Measurements from ENCODE around the gene SLC26A9.
A peak's percentile ranks its signal among the peaks of the same experiment; 100 is the strongest.
"Not testable (repeated sequence)": the region's sequence is repeated elsewhere in the genome, so short reads cannot be mapped to it uniquely, and the experiment has no call there.

The SLC26A9 gene

GRCh38 chr1:205925736-205926135, 17.5 kb downstream of the SLC26A9 start:
- no peak for DNase-seq

- DNase-seq = no peak
These were observed 18.8 kb downstream of the SLC26A9 start for GRCh38 chr1:205924460-205924790.

GRCh38 chr1:205923651-205924459, 19.4 kb downstream of the SLC26A9 start:
- DNase-seq = no peak

- no peak for DNase-seq
These were observed 20.4 kb downstream of the SLC26A9 start for GRCh38 chr1:205922806-205923205.

DNA sequence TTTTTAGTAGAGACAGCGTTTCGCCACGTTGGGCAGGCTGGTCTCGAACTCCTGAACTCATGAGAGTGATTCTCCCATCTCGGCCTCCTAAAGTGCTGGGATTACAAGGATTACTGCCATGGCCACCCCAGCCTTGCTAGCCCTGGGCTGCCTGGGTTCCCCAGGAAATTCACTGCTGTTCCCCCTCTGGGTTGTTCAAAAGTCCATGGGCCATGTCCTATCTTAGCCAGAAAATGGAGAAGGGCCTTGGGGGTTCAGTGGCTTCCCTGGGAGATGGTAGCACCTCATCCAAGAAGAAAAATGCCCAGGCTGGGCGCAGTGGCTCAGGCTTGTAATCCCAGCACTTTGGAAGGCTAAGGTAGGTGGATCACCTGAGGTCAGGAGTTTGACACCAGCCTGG, 20.9 kb downstream of the SLC26A9 start:
- no peak for DNase-seq

- DNase-seq = no peak
These were observed 21.7 kb downstream of the SLC26A9 start for GRCh38 chr1:205921570-205921909.

GRCh38 chr1:205920861-205921569, 22.2 kb downstream of the SLC26A9 start:
- no peak for DNase-seq

DNA sequence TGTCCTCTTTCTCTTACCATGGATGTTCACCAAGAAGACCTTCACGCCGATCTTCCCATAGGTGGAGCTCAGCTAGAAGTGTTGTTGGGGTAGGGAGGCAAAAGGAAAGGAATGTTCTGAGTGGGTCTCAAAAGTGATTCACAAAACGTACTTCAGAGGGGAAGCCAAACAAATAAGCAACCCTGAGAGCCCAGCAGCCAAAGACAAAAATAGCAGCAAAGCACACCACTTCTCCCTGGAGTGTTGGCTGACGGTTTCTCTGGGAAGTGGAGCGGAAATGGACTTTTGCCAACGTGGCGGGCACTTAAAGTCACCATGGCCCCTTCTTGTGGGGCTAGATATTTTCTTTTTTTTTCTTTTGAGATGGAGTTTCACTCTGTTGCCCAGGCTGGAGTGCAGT, 23.1 kb downstream of the SLC26A9 start:
- DNase-seq = no peak

GRCh38 chr1:205918955-205919746, 24.1 kb downstream of the SLC26A9 start:
- DNase-seq = peak; percentile 30

DNA sequence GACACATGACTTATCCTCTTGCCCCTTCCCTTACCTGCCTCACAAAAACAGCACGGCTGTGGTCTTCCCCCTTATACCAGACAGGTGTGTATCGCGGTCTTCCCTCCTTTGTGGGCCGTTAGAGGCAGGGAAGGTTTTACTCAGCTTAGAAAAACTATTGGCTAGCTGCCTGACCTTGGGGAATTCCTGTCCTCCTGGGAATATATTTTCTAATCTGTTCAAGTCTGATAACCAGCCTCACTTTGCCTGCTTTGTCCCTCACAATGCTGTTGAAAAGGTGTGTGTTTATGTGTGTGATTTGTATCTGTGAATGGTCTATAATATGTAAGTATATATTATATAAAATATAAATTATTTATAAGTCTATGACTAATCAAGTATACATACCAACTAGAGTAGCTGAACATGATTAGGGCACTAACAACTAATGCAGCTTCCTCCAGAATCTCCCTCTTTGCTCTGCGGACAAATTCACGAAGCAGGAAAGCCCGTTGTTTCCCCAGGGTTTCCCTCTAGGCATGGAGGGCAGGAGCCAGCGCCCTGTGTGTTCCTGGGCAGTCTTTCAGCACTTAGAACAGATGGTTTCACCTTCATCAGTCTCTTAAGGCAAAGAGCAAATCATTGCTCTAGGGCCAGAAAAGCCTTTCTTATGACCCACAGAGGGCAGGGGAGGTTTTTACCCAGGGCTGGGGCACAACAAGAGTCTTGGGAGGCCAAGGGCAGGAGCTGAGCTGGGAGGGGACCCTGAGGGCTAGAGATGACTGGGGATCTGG, 25.6 kb downstream of the SLC26A9 start:
- DNase-seq = no peak

DNA sequence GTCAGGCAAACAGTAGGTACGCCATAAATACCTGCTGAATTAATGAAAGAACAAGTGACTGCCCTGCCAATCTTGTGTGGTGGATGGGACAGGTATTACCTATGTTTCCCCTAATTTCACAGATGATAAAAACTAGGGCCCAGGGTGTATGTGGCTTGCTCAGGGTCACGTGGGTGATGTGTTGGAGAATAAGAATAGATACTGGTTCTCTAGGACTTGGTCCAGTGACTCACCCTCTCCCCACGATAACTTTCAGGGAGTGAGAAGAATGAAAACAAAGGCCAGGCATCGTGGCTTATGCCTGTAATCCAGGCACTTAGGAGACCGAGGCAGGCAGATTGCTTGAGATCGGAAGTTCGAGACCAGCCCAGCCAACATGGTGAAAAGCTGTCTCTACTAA, 26.7 kb downstream of the SLC26A9 start:
- no peak for DNase-seq

DNA sequence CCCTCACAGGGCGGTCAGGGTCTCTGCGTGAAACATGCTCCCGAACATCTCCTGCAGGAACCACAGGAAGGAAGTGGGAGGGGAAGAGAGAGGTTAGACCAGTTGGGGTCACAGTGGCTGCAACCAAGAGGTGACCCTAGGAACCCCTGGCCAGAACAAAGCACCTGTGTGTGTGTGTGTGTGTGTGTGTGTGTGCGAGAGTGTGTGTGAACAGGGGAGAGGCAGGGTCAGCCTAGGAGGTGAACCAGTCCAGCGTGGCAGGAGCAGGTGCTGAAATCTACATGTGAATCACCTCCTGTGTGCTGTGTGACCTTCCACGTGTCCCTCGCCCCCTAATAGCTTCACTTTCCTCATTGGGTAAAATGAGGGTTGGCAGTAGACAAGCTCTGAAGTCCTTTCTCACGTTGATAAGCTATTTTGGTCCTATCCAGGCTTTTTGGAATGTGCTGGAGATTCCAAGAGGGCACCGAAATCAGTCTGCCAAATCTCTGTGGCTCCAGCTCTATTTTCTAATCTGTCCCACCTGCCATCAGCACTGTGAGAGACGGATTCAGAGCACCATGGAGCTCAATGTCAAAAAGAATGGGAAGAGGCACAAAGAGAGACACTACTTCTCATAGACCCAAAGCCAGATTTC, 27.8 kb downstream of the SLC26A9 start:
- no peak for DNase-seq

- DNase-seq = no peak
These were observed 28.5 kb downstream of the SLC26A9 start for GRCh38 chr1:205914730-205915129.

DNA sequence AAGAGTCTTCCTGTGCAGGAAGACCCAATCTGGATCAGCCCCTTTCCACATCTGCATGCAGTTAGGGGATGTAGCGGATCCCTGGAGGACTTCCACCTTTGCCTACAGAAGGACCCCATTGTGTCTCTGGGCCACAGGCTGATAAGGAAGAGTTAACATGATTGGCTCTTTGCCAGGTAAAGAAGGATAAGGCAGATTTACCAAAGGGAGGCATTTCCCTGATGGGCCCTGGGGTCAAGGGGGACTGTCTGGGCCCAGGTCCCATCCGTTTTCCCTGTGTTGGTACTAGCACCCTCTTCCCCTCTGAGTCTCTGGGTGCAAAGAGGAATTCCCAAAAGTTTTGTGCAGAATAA, 29.1 kb downstream of the SLC26A9 start:
- DNase-seq = no peak

DNA sequence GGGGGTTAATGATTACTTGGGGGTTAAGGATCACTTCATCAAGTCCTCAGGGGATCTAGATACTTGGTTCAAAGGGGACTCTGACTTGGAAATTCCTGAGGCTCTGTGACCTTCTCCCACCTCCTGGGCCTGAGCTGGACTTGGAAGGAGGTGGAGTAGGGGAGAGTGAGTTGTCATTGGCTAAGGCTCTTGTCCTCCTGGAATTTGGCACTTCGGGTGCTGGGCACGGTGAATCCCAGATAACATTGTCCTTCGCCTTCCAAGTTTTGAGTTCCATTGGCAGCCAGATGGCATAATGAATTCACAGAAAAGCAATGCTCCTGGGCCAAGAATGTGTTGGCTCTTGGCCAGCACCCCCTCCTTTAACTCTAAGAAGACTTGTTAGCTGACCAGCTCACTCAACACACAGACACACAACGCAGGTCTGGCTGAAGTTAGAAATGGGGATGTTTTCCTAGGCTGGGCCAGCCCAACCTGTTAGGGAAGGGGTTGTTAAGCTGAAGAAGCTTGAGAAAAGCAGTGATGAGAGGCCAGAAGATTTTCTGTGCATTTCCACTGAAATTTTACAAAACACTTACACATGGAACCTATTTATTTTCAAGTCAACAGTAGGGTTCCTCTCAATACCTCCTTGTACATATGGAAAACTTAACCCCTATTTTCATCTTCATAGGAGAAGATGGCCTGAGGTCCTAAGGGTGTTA, 29.7 kb downstream of the SLC26A9 start:
- DNase-seq = peak; percentile 70

GRCh38 chr1:205907794-205908193, 35.5 kb downstream of the SLC26A9 start:
- no peak for DNase-seq

DNA sequence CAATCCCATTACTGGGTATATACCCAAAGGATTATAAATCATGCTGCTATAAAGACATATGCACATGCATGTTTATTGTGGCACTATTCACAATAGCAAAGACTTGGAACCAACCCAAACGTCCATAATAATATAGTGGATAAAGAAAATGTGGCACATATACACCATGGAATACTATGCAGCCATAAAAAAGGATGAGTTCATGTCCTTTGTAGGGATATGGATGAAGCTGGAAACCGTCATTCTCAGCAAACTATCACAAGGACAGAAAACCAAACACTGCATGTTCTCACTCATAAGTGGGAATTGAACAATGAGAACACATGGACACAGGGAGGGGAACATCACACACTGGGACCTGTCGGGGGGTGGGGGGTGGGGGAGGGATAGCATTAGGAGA, 38.2 kb downstream of the SLC26A9 start:
- DNase-seq = not testable (repeated sequence)

DNA sequence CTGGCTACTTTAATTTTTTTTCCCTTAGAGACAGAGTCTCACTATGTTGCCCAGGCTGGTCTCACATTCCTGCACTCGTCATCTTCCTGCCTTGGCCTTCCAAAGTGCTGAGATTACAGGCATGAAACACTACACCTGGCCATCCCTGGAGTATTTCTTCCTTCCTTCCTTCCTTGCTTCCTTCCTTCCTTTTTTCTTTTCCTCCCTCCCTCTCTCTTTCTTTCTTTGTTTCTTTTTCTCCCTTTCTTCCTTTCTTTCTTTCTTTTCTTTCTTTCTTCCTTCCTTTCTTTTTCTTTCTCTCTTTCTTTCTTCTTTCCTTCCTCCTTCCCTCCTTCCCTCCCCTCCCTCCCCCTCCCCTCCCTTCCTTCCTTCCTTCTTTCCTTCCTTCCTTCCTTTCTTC, 46.9 kb downstream of the SLC26A9 start:
- no peak for DNase-seq

DNA sequence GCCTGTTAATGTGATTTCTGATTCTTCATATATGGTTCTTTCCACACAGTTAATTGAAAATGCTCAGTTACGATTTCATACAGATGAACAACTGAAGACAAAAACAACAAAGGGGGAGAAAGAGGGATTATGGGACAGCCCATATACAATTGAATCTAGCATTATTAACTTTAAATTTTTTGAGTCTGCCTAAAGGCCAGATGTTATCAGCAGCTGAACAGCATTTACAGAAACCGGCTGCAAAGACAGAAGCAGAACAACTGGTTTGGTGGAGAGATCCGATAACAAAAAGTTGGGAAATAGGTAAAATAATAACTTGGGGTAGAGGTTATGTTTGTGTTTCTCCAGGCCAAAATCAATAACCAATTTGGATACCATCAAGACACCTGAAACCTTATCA, 49.1 kb downstream of the SLC26A9 start:
- DNase-seq = not testable (repeated sequence)

DNA sequence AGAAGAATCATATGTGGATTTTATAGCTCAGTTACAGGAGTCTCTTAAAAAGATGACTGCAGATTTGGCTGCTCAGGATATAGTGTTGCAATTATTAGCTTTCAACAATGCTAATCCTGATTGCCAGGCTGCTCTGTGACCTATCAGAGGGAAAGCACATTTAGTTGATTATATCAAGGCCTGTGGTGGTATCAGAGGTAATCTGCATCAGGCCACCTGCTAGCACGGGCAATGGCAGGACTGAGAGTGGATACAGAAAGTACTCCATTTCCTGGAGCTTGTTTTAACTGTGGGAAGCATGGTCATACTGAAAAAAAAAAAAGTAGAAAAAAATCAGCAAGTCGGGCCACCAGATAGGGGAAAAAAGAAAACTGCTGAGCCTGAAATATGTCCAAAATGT, 51.1 kb downstream of the SLC26A9 start:
- not testable (repeated sequence) for DNase-seq

DNA sequence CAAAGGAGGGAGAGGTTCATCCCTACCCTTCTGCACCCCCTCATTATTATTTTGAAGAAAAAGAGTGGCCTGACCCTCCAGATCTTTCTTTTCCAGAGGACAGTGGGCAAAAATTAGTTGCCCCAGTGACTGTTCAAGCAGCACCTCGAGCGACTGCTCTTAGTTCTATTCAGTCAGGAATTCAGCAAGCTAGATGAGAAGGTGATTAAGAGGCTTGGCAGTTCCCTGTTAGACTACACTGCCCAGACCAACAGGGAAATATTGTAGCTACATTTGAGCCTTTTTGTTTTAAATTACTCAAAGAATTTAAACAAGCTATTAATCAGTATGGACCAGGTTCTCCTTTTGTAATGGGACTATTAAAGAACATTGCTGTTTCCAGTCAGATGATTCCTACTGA, 51.8 kb downstream of the SLC26A9 start:
- DNase-seq = not testable (repeated sequence)

- DNase-seq = not testable (repeated sequence)
These were observed 52.6 kb downstream of the SLC26A9 start for GRCh38 chr1:205890631-205891030.

Measured in DMS 273 treated with DMSO at 0.1 percent for 48 hours (cell line).